NCI-H2107 (cell line): ENCODE measurements around the gene PHF2.

Experiments
- DNase-seq: peaks from one replicate; lab custom pipeline; 2025; lab: John Stamatoyannopoulos, UW

The PHF2 gene

DNA sequence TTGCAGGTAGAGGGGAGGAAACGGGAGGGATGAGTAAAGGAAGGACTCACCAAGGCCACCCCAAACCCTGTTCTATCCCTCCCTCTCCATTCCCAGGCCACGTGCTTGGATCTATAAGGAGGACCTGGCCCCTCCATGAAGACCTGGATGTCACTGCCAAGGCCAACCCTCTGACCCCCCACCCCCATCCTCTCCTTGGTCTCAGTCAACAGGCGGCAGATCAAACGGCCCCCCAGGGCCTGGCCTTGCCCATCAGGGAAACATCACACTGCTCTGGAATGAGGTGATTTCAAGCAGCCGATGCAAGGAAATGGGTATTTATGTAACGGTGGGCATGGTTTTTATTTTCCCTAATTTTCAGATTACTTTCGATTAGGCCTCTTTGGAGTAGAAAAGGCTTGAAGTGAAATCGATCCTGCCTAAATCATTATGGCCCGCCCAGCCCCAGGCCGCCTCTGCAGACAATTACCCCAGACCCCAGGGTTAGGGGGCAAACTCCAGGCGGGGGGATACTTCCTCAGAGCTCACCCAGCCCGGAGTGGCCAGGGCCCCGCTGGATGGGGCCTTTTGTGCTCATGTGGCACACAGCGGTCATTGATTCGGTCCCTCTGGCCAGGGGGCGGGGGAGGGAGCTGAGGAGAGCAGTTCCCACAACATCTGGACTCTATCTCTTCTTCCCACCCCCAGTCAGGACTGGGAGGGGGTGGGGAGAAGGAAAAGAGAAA is 125.3 kb downstream of the PHF2 start:
- DNase-seq, result no peak

DNA sequence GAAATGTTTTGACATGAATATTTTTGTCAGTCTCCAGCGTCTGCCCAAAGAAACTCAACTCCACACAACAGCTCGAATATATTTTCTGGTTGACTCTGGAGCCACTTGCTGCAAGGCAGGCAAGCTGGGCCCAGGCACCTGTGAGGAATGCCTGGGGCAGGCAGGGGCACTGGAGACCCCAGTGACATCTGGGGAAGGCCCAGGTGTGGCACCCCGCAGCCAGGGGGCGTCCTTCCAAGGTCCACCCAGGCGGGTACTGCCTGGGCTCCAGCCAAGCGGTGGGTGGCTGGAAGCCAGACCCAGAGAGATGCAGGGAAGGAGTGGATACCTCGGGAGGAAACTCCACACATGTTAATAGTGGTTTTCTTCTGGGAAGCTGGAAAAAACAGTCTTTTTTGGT is 125.9 kb downstream of the PHF2 start:
- DNase-seq, result no peak

DNA sequence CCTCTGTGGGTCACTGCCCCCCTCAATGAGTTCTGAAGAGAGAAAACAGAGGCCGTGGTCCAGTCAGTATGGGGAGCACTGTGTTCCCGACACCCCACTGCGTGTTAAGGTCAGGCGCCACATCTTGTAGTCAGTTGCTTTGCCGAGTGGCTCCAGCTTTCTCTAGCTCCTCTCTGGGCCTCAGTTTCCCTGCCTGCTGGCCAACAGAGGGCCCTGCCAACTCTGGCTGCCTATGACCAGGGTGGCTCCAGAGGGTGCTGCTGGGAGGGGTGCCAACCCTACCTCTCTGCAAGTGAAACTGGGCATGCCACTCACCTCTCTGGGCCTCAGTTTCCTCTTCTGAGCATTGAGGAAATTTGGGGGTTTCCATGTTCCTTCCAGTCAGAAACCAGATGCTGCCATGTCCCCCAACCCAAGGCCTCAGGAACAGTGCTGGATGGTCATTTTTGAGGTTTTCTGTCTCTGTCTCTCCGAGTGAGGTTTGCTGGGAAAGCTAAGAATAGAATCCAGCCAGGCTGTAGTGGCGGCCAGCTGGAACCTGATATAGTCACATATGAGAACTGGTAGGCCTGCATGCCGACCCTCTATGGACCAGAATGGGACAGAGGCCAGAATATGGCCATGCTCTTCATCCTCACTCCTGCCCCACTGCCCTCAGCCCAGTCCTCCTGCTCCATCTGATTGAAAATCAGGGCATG is 132.1 kb downstream of the PHF2 start:
- no peak for DNase-seq

DNA sequence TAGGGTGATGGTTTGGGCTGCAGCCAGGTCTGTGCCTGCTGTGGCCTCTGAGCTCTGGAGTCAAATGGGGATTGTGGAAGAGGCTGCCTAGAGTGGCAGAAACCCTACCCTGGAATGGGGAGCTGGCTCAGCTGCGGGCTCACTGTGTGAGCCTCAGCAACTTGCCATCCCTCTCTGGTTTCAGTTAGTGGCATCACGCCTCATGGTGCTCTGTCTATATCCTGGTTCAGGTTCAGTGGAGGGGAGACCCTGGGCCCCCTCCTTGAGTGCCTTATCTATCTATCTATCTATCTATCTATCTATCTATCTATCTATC is 132.6 kb downstream of the PHF2 start:
- no peak for DNase-seq

DNA sequence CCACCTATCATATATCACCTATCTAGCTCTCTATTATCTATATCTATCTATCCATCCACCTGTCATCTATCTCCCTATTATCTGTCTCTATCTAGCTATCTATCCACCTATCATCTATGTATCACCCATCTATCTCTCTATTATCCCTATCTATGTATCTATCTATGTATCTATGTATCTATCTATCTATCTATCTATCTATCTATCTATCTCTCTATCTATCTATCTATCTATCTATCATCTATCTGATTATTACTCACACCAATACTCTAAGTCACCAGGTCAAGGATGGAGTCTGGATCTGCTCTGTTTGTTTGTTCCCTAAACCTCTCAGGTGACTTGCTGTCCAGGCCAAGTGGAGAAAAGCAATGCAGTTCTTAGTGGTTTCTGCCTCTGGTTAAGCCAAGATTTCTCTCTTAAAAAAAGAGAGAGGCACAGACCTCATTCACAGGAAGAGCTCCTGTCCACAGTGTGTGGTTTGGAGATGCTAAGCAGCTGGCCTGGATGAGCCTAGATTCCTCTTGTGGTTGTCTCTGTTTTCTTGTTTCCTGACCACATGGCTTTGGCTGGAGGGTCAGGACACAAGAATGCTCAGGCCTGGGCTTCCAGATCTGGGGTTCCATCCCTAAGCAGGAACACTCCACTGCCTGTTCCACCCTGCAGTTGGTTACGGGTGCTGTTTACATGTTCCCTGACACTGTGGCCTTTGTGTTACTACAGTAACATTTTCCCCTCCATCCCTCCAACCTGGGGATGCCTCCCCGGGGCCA is 133.4 kb downstream of the PHF2 start:
- DNase-seq, result no peak

DNA sequence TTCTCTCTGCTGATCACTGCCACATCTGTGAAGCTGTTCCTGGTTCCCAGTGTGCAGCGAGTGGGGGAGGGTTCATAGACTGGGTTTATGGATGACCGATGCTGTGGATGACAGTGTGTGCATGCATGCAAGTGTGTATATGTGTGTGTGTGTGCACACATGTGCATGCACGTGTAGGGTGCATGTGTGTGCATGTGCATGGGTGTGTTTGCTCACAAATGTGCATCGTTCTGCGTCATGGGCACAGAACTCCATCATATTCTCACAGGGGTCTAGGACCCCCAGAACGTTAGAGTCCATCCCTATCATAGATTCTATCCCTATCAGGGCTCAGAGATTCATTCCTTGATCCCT is 134.0 kb downstream of the PHF2 start:
- no peak for DNase-seq

DNA sequence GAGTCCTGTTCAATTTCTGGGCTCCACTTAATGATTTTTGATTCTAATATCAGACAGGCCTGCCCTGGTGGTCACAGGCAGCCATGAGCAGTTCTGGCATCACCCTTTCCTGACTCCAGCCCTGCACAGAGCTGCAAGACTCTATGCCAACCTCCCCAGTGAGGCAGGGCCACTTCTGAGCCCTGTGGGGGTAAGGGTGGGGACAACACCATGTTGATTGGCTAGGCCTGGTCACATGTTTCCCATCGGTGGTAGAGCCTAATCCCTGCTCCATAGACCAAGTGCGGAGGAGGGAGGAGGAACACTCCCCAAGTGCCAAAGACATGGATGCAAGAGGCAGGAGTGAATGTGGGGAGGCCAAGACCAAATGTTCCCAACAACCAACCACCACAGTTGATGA is 134.6 kb downstream of the PHF2 start:
- DNase-seq, result no peak

DNA sequence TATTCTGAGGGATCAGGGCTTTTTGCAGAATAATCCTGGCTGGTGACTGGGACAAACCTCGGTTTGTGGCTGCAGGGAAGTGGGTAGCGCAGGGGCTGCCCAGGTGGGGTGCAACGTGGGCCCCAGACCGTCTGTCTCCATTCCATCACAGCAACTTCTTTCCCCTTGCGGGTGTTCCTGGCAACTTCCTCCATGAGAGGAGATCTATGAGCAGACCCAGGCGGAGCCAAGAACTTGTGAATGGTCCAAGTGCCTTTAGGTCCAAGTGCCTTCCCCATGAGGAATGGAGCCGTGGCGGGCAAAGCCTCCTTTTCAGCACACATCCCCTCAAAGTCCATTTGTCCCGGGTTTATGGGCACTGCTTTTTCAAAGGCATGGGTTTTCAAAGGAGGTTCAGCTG is 136.5 kb downstream of the PHF2 start:
- no peak for DNase-seq

DNA sequence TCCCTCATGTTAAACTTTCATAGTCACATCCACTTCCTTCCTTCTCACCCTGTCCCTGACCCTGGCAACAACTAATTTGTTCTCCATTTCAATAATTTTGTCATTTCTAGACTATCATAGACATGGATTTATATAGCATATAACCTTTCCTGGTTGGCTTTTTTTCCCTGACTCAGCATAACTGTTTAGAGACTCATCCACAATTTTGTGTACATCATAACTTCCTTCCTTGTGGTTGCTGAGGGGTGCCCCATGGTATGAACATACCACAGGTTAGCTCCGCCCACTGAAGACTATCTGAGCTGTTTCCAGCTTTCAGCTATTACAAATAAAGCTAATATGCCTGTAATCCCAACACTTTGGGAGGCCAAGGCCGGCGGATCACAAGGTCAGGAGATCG is 137.3 kb downstream of the PHF2 start:
- DNase-seq, result no peak

DNA sequence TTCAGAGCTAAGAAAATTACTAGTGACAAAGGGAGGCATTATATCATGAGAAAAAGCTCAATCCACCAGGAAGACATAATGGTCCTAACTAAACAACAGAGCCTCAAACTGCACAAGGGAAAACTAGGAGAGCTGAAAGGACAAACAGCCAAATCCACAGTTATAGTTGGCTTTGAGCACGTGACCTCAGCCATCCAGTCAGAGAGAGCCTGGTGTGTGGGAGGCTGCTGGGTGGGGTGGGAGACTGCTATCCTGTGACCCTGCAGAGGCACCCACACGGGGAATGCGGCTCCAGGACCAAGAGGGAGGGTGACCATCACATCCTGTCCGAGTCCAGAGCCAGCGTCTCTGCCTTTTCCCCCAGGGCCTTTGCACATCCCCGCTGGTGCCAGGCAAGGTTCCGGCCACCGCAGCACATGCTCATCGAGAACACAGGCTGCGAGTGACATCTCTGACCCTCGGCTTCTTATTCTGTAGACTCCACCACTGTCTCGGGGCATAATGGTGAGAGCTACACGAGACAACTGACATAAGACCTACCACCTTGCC is 145.1 kb downstream of the PHF2 start:
- DNase-seq, result no peak

DNA sequence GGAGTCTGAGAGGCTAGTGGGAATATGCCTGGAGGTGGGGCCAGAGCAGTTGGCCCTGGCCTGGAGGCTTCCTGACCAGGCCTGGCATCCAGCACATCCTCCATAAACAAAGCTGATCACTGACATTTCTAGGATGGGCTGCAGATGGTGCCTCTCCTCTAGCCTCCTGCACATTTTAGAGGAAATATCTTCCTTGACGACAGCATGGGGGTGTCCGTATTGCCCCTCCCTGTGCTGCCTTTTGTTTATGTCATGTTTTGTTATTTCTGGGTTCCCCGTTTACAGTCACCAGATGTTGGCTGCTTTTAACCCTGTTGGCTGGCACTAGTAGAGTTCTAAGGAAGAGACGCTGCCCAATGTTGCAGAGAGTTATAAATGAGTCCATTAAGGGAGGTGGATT is 148.5 kb downstream of the PHF2 start:
- DNase-seq, result no peak

DNA sequence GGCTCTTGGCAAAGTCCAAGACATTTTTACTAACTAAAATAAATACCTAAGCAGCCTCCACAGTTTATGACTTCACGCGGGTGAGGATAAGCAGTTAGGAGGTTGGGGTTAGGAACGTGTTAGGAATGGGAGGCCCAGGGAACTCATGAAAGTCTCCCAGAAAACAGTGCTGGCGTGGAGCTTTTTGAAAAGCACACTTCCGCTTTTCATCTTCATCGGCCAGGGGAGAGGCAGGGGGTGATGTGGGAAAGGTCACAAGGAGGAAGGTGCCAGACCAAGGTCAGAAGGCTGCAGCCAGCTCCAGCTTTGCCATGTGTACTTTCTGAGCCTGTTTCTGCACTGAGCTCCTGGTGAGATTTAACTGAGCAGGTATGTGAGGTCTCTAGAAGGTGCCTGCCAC is 149.0 kb downstream of the PHF2 start:
- DNase-seq, result no peak

DNA sequence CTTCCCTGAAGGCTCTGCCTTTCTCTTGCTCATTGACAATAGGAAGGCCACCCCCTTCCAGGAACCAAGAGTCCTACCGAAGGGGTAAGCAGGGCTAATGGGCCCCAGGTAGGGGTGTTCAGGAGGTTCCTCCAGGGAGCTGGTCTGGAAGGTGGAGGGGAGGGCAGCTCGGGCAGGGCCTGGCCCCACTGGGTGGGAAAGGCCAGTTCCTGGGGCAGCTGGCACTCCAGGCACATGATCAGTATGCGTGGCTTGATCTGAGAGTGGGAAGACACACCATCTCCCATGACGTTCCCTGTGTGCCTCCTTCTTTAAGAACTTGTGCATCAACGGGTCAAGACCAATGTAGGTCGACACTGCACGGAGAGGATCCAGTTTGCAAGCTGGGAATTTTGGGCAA is 149.8 kb downstream of the PHF2 start:
- DNase-seq, result no peak
